Neural cell (in vitro differentiated cells): Measurements from ENCODE around the gene SMAD7. TPM values are rescaled to one million over a fixed set of nuclear protein-coding genes. Genes with fewer than 3 reads are reported as not detected.

ENCODE experiments used
- H2AFZ ChIP-seq: fragments of 200-600, 300-800 bp; sonication (generic), shearing (Covaris generic); 2 replicates; pipeline ENCODE4 v1.6.0; 2014; ENCODE audit warnings: low read depth, mild to moderate bottlenecking, antibody characterized with exemption, low read length, moderate library complexity
- H3F3A ChIP-seq: fragments of 200-600 bp; shearing (Covaris generic); 2 replicates; pipeline ENCODE4 v1.6.1; 2016; ENCODE audit warnings: mild to moderate bottlenecking, moderate library complexity, mixed read lengths, antibody characterized with exemption, low read length; ENCODE audit not compliant: insufficient read depth, poor library complexity, severe bottlenecking
- H3K27ac ChIP-seq: fragments of 200-600, 300-800 bp; sonication (generic), shearing (Covaris generic); 2 replicates; pipeline ENCODE4 v1.5.1; 2014; ENCODE audit warnings: mild to moderate bottlenecking, low read length, moderate library complexity
- H3K27me3 ChIP-seq: fragments of 300-800, 200-600 bp; sonication (generic), shearing (Covaris generic); 2 replicates; pipeline ENCODE4 v1.6.0; 2014; ENCODE audit warnings: mild to moderate bottlenecking, low read depth, low read length, moderate library complexity; ENCODE audit not compliant: insufficient read depth
- H3K36me3 ChIP-seq: fragments of 300-800, 200-600 bp; sonication (generic), shearing (Covaris generic); 2 replicates; pipeline ENCODE4 v1.5.1; 2014; ENCODE audit warnings: mild to moderate bottlenecking, antibody characterized with exemption, low read length, moderate library complexity; ENCODE audit not compliant: insufficient read depth
- H3K4me2 ChIP-seq: fragments of 300-800, 200-600 bp; sonication (generic), shearing (Covaris generic); 2 replicates; pipeline ENCODE4 v1.6.0; 2014; ENCODE audit warnings: mild to moderate bottlenecking, low read length
- H3K4me3 ChIP-seq: fragments of 300-800, 200-600 bp; sonication (generic), shearing (Covaris generic); 2 replicates; pipeline ENCODE4 v1.5.1; 2014; ENCODE audit warnings: mild to moderate bottlenecking, low read length, moderate library complexity
- H3K79me2 ChIP-seq: fragments of 200-600 bp; shearing (Covaris generic); replicated peaks from 2 replicates; pipeline ENCODE4 v1.6.0; 2014; ENCODE audit warnings: mild to moderate bottlenecking, low read length, moderate library complexity; ENCODE audit not compliant: insufficient read depth
- H3K9ac ChIP-seq: fragments of 300-800, 200-600 bp; sonication (generic), shearing (Covaris generic); 2 replicates; pipeline ENCODE4 v1.6.1; 2016; ENCODE audit warnings: mild to moderate bottlenecking, low read length, mixed read lengths
- H3K9me2 ChIP-seq: fragments of 200-600 bp; shearing (Covaris generic); 2 replicates; pipeline ENCODE4 v1.6.1; 2016; ENCODE audit warnings: mild to moderate bottlenecking, low read length, mixed read lengths; ENCODE audit not compliant: insufficient read depth
- H3K9me3 ChIP-seq: fragments of 200-600, 300-800 bp; sonication (generic), shearing (Covaris generic); 2 replicates; pipeline ENCODE4 v1.6.1; 2016; ENCODE audit warnings: mild to moderate bottlenecking, mixed run types, low read length, moderate library complexity, mixed read lengths
- H4K20me1 ChIP-seq: fragments of 200-600 bp; shearing (Covaris generic); 2 replicates; pipeline ENCODE4 v1.6.1; 2016; ENCODE audit warnings: mild to moderate bottlenecking, mixed run types; ENCODE audit not compliant: insufficient read depth
- EP300 ChIP-seq: fragments of 450-650 bp; conservative IDR thresholded peaks from 2 replicates; pipeline ENCODE4 v1.6.1; 2014; ENCODE audit warnings: antibody characterized with exemption, mild to moderate bottlenecking, moderate library complexity; ENCODE audit not compliant: poor library complexity, severe bottlenecking
- EZH2 ChIP-seq: fragments of 200-600, 300-800 bp; shearing (Covaris generic), sonication (generic); IDR thresholded peaks from 2 replicates; pipeline ENCODE4 v1.6.1; 2014; ENCODE audit warnings: antibody characterized with exemption, low read length, borderline replicate concordance, mild to moderate bottlenecking; ENCODE audit not compliant: insufficient read depth, poor library complexity, severe bottlenecking
- MXI1 ChIP-seq: fragments of 450-650 bp; conservative IDR thresholded peaks from 2 replicates; pipeline ENCODE4 v1.6.1; 2014; ENCODE audit warnings: antibody characterized with exemption, mild to moderate bottlenecking; ENCODE audit not compliant: poor library complexity, severe bottlenecking
- POLR2AphosphoS5 ChIP-seq: IDR thresholded peaks from 2 replicates; pipeline ENCODE4 v1.6.1; 2012
- RAD21 ChIP-seq: fragments of 450-650 bp; conservative IDR thresholded peaks from 2 replicates; pipeline ENCODE4 v1.6.1; 2014; ENCODE audit warnings: antibody characterized with exemption, mild to moderate bottlenecking, moderate library complexity
- SMC3 ChIP-seq: fragments of 450-650 bp; conservative IDR thresholded peaks from 2 replicates; pipeline ENCODE4 v1.6.1; 2014; ENCODE audit warnings: antibody characterized with exemption, mild to moderate bottlenecking, moderate library complexity; ENCODE audit not compliant: poor library complexity
- TAF1 ChIP-seq: IDR thresholded peaks from 2 replicates; pipeline ENCODE4 v1.6.1; 2012; ENCODE audit warnings: low read depth
- polyA plus RNA-seq: library from polyadenylated mRNA; depleted of rRNA; stranded (reverse); fragments of >200 nt; gene quantifications from 2 replicates; pipeline ENCODE4 v1.2.3, GENCODE V29; 2014
- TF ChIP-seq, protein P1 (sequence below): fragments of 450-650 bp; IDR thresholded peaks from 2 replicates; pipeline ENCODE4 v1.5.1; 2014; ENCODE audit warnings: antibody characterized with exemption, mild to moderate bottlenecking, moderate library complexity; ENCODE audit not compliant: poor library complexity, severe bottlenecking
- TF ChIP-seq, protein P2 (sequence below): IDR thresholded peaks from 2 replicates; pipeline ENCODE4 v1.6.1; 2012; ENCODE audit warnings: borderline replicate concordance

The SMAD7 gene
- polyA plus RNA-seq, 1 donor from 2014 or later = 3.8 TPM

- H3K36me3 ChIP-seq = no peaks in the 10 kb centered on the region
- H3K9me3 ChIP-seq = no peaks in the 10 kb centered on the region
- no peaks in the 10 kb centered on the region for H3K9me2 ChIP-seq
- H3K9ac ChIP-seq = no peak overlapping the region
- H3K79me2 ChIP-seq = peaks cover under 1% of the 10 kb centered on the region
- no peaks in the 10 kb centered on the region for H3K27me3 ChIP-seq
- no peaks in the 10 kb centered on the region for H4K20me1 ChIP-seq
- no peak overlapping the region for H2AFZ ChIP-seq
- no peak overlapping the region for H3K4me3 ChIP-seq
- no peaks in the 10 kb centered on the region for H3F3A ChIP-seq
- no peak overlapping the region for H3K27ac ChIP-seq
- no peak overlapping the region for H3K4me2 ChIP-seq
- no peak for TF ChIP-seq MXI1
- no peak for TF ChIP-seq TAF1
- TF ChIP-seq RAD21 = no peak
- no peak for TF ChIP-seq POLR2AphosphoS5
- no peak for TF ChIP-seq SMC3
- no peak for TF ChIP-seq EP300
- TF ChIP-seq, protein P1, sequence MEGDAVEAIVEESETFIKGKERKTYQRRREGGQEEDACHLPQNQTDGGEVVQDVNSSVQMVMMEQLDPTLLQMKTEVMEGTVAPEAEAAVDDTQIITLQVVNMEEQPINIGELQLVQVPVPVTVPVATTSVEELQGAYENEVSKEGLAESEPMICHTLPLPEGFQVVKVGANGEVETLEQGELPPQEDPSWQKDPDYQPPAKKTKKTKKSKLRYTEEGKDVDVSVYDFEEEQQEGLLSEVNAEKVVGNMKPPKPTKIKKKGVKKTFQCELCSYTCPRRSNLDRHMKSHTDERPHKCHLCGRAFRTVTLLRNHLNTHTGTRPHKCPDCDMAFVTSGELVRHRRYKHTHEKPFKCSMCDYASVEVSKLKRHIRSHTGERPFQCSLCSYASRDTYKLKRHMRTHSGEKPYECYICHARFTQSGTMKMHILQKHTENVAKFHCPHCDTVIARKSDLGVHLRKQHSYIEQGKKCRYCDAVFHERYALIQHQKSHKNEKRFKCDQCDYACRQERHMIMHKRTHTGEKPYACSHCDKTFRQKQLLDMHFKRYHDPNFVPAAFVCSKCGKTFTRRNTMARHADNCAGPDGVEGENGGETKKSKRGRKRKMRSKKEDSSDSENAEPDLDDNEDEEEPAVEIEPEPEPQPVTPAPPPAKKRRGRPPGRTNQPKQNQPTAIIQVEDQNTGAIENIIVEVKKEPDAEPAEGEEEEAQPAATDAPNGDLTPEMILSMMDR = no peak
- TF ChIP-seq EZH2 = no peak
- TF ChIP-seq, protein P2, sequence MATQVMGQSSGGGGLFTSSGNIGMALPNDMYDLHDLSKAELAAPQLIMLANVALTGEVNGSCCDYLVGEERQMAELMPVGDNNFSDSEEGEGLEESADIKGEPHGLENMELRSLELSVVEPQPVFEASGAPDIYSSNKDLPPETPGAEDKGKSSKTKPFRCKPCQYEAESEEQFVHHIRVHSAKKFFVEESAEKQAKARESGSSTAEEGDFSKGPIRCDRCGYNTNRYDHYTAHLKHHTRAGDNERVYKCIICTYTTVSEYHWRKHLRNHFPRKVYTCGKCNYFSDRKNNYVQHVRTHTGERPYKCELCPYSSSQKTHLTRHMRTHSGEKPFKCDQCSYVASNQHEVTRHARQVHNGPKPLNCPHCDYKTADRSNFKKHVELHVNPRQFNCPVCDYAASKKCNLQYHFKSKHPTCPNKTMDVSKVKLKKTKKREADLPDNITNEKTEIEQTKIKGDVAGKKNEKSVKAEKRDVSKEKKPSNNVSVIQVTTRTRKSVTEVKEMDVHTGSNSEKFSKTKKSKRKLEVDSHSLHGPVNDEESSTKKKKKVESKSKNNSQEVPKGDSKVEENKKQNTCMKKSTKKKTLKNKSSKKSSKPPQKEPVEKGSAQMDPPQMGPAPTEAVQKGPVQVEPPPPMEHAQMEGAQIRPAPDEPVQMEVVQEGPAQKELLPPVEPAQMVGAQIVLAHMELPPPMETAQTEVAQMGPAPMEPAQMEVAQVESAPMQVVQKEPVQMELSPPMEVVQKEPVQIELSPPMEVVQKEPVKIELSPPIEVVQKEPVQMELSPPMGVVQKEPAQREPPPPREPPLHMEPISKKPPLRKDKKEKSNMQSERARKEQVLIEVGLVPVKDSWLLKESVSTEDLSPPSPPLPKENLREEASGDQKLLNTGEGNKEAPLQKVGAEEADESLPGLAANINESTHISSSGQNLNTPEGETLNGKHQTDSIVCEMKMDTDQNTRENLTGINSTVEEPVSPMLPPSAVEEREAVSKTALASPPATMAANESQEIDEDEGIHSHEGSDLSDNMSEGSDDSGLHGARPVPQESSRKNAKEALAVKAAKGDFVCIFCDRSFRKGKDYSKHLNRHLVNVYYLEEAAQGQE = no peak
These were observed 15.9 kb downstream of the SMAD7 start for GRCh38 chr18:48934723-48935432.

- TF ChIP-seq SMC3 (no peak), POLR2AphosphoS5 (no peak), RAD21 (no peak), EZH2 (no peak), EP300 (no peak), TAF1 (no peak), MXI1 (no peak)
- TF ChIP-seq, protein P2 = no peak
- TF ChIP-seq, protein P1 = no peak
- no peaks in the 10 kb centered on the region for H3F3A ChIP-seq
- no peaks in the 10 kb centered on the region for H3K9me2 ChIP-seq
- no peaks in the 10 kb centered on the region for H3K9me3 ChIP-seq
- H3K36me3 ChIP-seq = no peaks in the 10 kb centered on the region
- no peaks in the 10 kb centered on the region for H3K27me3 ChIP-seq
- H3K9ac ChIP-seq = no peak overlapping the region
- no peaks in the 10 kb centered on the region for H4K20me1 ChIP-seq
- H3K27ac ChIP-seq = no peak overlapping the region
- H2AFZ ChIP-seq = no peak overlapping the region
- H3K4me3 ChIP-seq = no peak overlapping the region
- H3K4me2 ChIP-seq = no peak overlapping the region
- peaks cover 4% of the 10 kb centered on the region for H3K79me2 ChIP-seq
These were observed 16.4 kb downstream of the SMAD7 start for GRCh38 chr18:48934415-48934722.
